NCI-H1694 (cell line): ENCODE measurements around the gene APLF.

ENCODE experiments used
- DNase-seq: peaks from one replicate; lab custom pipeline; 2025; lab: John Stamatoyannopoulos, UW

Gene APLF

GRCh38 chr2:68467077-68467960 is at the start of gene APLF, which contains the start of gene FBXO48:
Gene APLF, plus strand, starts transcription at chr2:68467585. Its CDS starts 147 bp downstream, at chr2:68467732.
Gene FBXO48, minus strand, starts transcription at chr2:68467294. Its CDS starts 2,149 bp downstream, at chr2:68465145.
- DNase-seq: peak; percentile 99

GRCh38 chr2:68417926-68418325 is 49.5 kb upstream of the APLF start:
- no peak for DNase-seq

DNA sequence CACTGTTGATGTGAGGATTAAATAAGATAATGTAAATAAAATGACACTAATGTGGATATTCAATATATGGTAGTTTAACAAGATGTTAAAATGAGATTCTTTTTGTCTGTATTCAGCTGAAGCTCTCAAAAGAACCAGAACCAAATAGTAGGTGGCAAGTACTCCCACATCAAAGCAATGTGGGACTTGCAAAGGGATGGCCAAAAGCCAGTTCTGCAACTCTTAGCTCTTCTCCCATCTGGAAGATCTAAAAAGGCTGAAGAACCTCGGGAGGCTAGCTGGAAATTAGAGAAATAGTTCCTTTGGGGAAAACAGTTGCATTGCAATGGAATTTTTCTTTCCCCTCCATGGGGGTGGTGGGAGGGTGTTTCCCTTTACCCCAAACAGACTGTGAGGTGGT is 49.0 kb upstream of the APLF start:
- no peak for DNase-seq

GRCh38 chr2:68418855-68419254 is 48.5 kb upstream of the APLF start:
- no peak for DNase-seq

DNA sequence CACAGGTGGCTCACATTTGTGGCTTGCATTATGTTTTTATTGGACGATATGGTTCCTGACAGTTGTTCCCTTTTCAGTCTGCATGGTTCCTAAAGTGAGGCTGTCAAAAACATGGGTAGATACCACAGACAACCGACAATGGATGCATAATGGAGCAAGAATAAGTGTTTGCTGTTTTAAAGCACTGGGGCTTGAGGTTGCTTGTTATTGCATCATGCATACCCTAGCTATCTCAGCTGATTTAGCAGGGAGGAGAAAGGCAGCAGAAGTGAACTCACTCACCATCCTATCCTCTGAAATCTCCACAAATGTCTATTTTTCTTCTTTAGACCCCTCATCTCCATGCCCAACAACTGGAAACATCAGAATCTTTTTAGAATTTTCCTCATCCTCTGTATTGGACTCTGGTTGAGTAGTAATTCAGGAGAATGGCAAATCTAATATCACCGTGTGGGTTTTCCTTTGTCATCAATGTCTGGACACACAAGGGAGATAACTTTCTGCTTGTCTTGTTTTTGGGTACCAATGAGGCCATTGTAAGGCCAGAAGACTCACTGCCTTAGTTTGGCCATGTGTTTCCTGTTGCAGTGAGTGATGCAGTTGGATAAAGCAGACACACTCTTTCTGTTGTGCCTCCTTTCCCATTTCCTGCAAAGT is 47.0 kb upstream of the APLF start:
- no peak for DNase-seq

DNA sequence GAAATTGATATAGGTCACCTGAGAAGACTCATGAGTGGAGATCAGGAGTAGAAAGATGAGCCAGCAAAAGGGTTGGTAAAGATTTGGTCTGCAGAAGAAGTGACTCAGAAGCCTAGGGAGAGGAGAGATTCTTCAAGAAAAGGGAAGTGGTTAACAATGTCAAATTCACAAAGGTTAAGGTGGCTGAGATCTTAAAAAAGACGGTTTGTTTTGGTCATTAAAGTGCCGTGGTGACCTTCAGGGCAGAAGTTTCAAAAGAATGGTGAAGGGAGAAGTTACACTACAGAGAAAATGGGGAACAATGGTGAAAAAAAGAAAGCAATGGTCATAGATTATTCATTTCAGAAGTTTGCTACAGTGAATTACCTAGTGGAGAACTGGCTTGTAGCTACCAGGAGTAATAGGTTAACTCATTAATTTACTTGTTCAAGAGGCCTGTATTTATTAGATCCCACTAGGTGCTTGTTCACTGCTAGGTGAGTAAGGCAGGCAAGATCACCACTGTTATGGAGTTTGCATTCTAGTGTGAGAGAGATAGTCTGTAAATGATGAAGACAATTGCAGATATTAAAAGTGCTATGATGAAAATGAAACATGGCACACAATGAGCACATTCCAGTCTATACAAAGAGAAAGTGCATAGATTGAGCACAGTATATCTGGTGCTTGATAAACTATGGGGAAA is 43.3 kb upstream of the APLF start:
- no peak for DNase-seq

DNA sequence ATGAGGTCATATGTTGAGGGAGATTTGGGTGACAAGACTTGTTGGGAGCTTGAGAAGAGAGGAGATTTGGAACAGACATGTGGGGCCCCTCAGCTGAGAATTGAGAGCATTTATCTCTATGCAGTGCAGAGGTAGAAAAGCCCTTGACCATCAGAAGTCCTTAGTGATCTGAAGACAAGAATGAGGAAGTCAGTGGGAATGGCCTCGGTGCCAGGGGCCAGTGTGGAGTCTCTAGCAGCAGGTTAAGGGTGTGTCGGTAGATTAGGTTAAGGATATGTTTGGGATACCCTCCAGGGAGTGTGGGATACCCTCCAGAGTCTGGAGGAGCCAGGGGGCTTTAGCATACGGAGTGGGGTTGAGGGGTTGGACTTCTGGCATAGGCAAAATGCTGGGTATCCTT is 41.9 kb upstream of the APLF start:
- no peak for DNase-seq

GRCh38 chr2:68426446-68426845 is 40.9 kb upstream of the APLF start:
- no peak for DNase-seq

DNA sequence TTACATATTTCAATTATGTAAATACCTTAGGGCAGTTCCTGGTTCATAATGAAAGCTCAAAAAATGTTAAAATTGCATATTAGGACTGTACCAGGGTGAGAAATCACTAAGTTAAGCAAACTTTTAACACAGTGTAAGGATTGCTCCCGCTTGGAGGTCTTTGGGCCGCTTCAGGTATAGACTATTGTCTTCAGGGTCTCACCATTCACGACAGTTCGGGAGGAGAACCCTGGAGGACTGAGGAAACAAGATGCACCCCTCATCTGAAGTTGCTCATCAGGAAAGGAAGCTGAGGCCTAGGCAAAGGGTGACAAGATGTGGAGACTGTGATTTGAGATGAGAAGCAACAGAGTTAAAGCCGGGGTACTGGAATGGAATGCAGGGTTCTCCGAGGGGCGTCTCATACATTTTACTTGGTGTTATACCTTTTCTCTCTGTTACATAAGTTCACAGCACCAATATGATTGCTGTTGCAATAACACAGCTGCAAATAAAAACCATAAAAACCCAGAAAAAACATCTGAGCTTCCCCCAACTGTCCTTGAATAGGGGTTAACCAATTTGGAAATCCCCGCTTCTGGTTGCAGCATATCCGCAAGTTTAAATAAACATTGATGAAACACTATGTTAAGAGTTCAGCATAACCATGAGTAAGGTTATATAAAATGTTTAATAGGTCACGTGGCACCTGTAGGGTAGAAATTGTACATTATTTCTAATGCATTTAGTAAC is 40.4 kb upstream of the APLF start:
- no peak for DNase-seq

DNA sequence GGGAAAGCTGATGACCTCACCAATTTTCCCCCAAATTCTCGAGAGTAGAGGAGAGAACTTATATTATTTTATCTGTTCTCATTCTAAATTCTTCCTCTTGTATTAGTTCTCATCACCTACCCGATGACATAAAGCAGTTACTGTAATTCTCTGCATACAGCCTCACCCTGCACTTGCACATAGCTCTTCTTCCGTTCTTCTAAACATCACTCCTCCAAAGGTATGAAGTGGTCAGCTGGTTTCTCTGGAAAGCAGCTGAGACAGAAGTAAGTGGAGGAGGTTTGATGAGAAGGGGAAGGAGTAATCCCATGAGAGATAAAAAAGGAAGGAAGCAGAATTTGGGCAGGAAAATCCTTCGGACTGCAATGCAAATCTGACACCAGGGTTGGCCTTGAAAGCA is 39.3 kb upstream of the APLF start:
- DNase-seq: no peak

GRCh38 chr2:68428746-68429145 is 38.6 kb upstream of the APLF start:
- DNase-seq: no peak

GRCh38 chr2:68429311-68429826 is 38.0 kb upstream of the APLF start:
- DNase-seq: no peak

DNA sequence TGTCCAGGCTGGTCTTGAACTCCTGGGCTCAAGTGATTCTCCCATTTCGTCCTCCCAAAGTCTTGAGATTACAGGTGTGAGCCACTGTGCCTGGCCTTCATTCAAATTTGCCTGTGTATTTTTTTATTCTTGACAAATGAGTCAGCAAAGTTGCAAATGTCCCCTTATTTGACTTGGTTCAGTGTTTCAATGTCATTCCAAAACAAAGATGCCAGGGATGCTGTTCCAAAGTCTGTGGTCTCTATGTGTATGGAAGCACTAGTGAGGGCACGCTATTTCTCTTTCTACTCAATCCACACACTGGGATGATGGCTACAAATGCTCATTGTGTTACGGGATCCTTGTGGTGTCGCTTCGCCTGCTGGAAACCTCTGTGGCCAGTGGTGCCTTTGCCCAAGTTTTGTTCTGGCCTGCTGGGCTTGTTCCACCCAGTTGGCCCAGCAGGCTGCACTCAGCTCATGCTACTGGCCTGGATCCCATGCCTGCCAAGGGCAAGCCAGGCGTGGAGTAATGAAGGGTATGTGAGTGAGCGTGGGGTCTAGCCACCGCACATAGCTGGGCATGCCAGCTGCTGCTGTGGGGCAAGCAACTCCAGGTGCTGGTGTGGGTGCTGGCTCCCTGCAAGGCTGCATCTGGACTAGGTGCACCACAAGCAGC is 35.9 kb upstream of the APLF start:
- no peak for DNase-seq

- DNase-seq: no peak
Measured at GRCh38 chr2:68432696-68433658, 34.4 kb upstream of the APLF start.

GRCh38 chr2:68434981-68435380 is 32.4 kb upstream of the APLF start:
- no peak for DNase-seq

GRCh38 chr2:68435615-68436014 is 31.8 kb upstream of the APLF start:
- no peak for DNase-seq

DNA sequence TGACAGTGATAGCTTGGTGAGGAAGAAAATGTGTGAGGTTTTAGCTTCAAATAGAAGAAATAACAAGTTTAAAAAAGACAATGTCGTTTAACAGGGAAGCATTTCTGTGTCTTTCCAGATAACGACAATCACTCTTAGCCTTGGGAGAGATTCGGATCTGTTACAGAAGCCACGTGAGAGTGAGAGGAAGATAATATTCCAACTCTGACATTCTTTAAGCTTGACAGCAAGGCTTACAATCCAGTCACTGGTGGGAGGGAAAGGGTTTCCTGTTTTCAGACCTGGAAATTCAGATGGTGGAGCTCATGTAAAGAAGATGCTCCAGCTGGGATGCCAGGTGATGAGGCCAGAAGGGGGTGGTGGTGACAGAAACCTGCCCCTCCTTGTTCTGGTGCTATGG is 31.1 kb upstream of the APLF start:
- no peak for DNase-seq

GRCh38 chr2:68438455-68439303 is 28.7 kb upstream of the APLF start:
- no peak for DNase-seq
